Measurements from ENCODE around the gene TRMT11.

TRMT11 gene

DNA sequence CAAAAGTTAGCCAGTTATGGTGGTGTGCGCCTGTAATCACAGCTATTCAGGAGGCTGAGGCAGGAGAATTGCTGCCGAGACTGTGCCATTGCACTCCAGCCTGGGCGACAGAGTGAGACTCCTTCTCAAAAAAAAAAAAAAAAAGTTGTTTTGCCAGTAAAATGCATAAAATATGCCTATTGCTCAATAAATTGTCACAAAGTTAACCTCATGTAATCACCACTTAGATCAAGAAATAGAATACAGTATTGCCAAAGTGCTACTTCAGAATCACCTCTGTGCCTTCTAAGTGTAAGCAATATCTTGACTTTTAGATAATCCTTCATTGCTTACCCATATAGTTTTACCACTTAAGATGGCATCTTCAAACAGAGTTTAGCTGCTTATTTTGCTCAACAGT lies 80.7 kb downstream of the TRMT11 start:
- no peak for DNase-seq (ENCODE audit: low read depth, low spot score)
- no peak overlapping the region for H3K27ac ChIP-seq

GRCh38 chr6:126069449-126069848 lies 83.1 kb downstream of the TRMT11 start:
- DNase-seq (ENCODE audit: low read depth, low spot score) = no peak
- H3K27ac ChIP-seq = no peak overlapping the region

DNA sequence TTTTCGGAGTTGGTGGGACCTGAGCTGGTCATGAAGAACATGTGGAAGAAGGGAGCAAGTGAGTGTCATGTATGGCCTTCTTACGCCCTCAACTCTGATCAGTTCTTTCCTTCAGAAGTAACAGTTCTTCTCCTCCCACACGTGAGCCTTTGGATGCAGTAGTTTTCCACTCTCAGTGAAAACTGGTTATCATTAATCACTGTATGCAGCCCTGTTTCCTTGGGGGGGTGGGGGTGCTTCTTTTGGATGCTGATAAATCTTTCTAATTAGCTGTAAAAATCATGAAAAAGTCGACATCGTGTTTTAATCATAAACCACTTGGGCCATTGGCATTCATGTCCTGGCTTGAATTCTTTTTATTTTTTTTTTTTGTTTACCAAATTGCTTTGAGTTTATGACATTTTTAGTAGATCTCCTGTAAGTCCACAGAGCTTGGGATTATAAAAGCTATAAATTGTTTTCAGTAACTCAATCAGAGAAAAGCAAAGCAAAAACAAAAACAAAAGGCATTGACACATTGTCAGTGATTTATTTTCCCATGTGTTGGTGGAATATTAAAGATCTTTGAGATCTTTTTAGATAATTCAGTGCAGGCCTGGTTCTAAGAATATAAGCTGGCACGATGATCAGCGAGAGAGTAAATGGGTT lies 84.8 kb downstream of the TRMT11 start:
- DNase-seq (ENCODE audit: low read depth, low spot score) = no peak
- no peak overlapping the region for H3K27ac ChIP-seq

DNA sequence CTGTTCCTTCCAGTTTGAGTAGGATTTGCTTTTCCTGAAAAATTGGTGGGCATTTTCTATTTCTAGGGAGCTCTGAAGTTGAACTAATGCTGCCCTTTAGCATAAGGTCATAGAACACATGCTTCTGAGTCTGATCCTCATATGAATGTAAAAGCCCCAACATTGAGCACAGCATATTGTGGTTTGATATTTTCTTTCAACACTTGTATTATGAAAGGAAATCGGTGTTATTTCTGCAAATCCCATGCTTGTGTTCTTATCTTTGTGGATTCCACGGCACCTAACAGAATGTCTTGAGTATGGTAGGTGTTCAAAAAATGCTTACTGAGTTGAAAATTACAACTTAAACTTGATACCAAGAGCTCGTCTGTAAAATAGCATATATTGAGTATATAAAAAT lies 85.8 kb downstream of the TRMT11 start:
- no peak overlapping the region for H3K27ac ChIP-seq
- DNase-seq (ENCODE audit: low read depth, low spot score) = no peak

GRCh38 chr6:126072834-126073233 lies 86.5 kb downstream of the TRMT11 start:
- no peak overlapping the region for H3K27ac ChIP-seq
- DNase-seq (ENCODE audit: low read depth, low spot score) = no peak

DNA sequence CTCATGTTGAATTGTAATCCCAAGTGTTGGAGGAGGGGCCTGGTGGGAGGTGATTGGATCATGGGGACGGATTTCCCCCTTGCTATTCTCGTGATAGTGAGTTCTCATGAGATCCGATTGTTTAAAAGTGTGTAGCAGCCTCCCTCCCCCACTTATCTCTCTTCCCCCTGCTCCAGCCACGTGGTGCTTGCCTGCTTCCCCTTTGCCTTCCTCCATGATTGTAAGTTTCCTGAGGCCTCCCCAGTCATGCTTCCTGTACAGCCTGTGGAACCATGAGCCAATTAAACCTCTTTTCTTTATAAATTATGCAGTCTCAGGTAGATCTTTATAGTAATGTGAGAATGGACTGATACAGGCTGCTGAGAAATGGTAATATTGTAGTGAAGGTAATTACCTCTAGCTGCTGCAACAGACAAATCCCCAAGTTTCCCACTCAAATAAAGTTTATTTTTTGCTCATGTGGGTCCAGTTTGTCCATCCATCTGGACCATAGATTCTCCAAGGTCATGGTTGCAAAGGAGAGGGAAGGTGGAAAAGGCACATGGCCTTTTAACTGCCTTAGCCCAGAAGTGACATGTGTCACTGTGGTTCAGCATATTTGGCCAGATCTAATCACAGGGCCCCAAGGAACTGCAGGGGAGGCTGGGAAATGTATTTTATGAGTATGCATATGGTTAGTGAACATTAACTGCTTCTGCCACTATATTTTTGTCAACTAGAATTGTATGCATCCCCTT lies 89.2 kb downstream of the TRMT11 start:
- H3K27ac ChIP-seq = no peak overlapping the region
- no peak for DNase-seq (ENCODE audit: low read depth, low spot score)

- DNase-seq (ENCODE audit: low read depth, low spot score) = no peak
- H3K27ac ChIP-seq = no peak overlapping the region
Observed at GRCh38 chr6:126076992-126077664, 90.8 kb downstream of the TRMT11 start.

DNA sequence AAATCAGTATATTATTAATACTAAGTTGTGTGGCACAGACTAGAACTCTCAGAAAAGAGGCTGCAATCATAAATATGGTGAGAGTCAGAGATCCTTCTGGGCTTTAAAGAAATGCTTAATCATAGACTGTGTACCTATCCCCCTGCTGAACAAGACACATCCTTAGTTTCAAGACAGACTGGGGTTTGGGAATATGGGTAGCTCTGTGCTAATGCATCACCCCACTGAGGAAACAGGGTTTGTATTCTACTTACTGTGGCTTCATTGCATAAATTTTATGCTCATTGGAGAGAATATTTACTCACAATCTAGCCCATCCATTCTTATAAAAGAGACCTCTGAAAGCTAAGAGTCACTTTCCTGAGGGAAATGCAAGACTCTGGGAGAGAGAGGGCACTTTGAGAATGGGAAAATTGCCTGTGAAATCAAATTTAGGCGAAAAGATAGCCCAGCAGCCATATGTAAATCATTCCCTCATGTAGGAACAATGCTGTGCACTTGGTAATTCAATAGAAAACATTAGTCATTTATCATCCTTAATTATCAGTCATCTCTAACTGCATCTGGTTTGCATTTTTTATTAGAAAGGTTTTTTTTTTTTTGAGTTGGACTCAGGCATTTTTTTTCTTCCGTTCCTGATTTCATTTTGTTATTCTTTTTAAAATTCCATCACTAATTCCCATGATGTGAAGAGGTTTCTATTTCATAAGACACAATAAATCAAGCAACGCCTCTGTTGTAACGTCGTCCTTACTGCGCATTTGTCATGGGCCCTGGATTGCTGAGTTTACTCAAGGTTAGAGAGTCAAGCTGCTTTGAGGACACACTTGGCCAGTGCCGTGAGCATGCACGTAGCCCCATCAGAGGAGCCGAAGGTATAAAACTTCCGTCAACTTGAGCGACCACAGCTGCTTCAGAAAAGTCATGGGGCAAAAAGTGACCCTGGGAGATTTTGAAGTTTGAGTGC lies 91.8 kb downstream of the TRMT11 start:
- H3K27ac ChIP-seq = no peak overlapping the region
- DNase-seq (ENCODE audit: low read depth, low spot score) = no peak

DNA sequence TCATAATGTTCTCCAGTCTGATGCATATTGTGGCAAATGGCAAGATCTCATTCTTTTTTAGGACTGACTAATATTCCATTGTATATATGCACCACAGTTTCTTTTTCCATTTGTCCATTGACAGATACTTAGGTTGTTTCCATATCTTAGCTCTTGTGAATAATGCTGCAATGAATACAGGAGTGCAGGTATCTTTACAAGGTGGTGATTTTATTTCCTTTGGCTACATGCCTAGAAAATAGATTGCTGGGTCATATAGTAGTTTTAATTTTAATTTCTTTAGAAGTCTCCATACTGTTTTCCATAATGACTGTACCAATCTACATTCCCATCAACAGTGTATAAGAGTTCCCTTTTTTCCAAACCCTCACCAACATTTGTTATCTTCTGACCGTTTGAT lies 97.5 kb downstream of the TRMT11 start:
- H3K27ac ChIP-seq = no peak overlapping the region
- no peak for DNase-seq (ENCODE audit: low read depth, low spot score)

GRCh38 chr6:126086560-126086959 lies 100.2 kb downstream of the TRMT11 start:
- DNase-seq (ENCODE audit: low read depth, low spot score) = no peak

More at GRCh38 chr6:126086560-126086959, 100.2 kb downstream of the TRMT11 start:
- H3K27ac ChIP-seq = no peak overlapping the region

Measured in epithelial cell of prostate (primary cell).